Measurements from ENCODE around the gene RFXANK. TPM values are rescaled to one million over a fixed set of nuclear protein-coding genes. Genes with fewer than 3 reads are reported as not detected.
"Not testable (repeated sequence)": the region's sequence is repeated elsewhere in the genome, so short reads cannot be mapped to it uniquely, and the experiment has no call there.

The RFXANK gene
- total RNA-seq, 1 donor from 2014 or later, result 122 TPM

DNA sequence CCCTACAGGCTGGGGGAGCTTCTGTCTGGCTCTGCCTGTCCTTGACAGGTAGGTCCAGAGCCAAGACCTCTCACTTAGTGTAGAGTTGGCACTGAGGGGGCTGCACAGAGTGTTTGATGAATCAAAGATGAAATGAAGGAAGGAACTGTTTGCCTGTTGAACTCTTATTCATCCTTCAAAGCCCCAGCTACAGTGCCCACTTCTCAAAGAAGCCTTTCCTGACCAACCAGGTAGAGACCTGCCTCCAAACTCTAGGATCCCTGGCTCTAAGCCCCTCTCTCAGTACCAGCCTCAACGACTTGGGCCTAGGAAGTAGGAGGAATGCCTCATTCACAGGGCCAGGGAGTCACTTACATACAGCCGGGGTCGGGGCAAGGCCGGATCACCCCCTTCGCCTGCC lies 44.7 kb upstream of the RFXANK start:
- DNase-seq (ENCODE audit: low read depth), result no peak
- H3K4me3 ChIP-seq (ENCODE audit: low read depth, low read length), result no peak overlapping the region
- H3K36me3 ChIP-seq (ENCODE audit: control insufficient read depth, insufficient read depth, low read length), result no peaks in the 10 kb centered on the region
- H3K27me3 ChIP-seq (ENCODE audit: control insufficient read depth, insufficient read depth, low read length), result no peaks in the 10 kb centered on the region
- TF ChIP-seq, protein P1, sequence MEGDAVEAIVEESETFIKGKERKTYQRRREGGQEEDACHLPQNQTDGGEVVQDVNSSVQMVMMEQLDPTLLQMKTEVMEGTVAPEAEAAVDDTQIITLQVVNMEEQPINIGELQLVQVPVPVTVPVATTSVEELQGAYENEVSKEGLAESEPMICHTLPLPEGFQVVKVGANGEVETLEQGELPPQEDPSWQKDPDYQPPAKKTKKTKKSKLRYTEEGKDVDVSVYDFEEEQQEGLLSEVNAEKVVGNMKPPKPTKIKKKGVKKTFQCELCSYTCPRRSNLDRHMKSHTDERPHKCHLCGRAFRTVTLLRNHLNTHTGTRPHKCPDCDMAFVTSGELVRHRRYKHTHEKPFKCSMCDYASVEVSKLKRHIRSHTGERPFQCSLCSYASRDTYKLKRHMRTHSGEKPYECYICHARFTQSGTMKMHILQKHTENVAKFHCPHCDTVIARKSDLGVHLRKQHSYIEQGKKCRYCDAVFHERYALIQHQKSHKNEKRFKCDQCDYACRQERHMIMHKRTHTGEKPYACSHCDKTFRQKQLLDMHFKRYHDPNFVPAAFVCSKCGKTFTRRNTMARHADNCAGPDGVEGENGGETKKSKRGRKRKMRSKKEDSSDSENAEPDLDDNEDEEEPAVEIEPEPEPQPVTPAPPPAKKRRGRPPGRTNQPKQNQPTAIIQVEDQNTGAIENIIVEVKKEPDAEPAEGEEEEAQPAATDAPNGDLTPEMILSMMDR (IDR thresholded peaks at IDR 0.05; ENCODE audit: insufficient read depth, low read length, poor library complexity, severe bottlenecking), result no peak

DNA sequence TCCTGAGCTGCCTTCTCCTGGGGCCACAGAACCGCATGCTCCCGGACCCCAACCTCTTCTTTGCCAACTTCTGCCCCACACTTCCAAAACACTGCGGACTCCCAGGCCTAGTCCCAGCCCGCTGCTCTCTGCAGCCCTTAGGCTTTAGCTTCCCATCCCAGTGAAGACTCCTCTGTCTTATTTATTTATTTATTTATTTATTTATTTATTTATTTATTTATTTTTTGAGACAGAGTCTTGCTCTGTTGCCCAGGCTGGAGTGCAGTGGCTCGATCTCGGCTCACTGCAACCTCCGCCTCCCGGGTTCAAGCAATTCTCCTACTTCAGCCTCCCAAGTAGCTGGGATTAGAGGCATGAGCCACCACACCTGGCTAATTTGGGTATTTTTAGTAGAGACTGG lies 43.6 kb upstream of the RFXANK start:
- not testable (repeated sequence) for H3K36me3 ChIP-seq (ENCODE audit: control insufficient read depth, insufficient read depth, low read length); DNase-seq (ENCODE audit: low read depth); H3K4me3 ChIP-seq (ENCODE audit: low read depth, low read length); H3K27me3 ChIP-seq (ENCODE audit: control insufficient read depth, insufficient read depth, low read length)

DNA sequence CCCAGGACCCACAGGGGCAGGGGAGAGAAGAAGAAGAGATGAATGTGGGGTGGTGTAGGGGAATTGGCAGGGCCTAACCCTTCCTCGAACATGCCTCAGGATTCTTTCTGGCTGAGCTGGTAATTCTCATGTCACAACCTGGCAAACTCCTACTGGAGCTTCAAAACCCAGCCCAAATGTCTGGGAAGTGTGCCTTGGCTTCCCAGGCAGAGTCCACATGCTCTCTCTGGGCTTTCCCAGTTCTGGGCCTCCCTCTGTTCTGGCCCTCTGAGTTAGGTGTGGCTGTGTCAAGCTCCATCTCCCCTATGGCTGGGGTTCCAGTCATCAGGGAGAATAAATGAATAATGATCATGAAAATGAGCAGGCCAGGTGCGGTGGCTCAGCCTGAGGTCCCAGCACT lies 42.6 kb upstream of the RFXANK start:
- no peak overlapping the region for H3K4me3 ChIP-seq (ENCODE audit: low read depth, low read length)
- TF ChIP-seq, protein P1 (IDR thresholded peaks at IDR 0.05; ENCODE audit: insufficient read depth, low read length, poor library complexity, severe bottlenecking), result no peak
- no peaks in the 10 kb centered on the region for H3K27me3 ChIP-seq (ENCODE audit: control insufficient read depth, insufficient read depth, low read length)
- H3K36me3 ChIP-seq (ENCODE audit: control insufficient read depth, insufficient read depth, low read length), result no peaks in the 10 kb centered on the region
- no peak for DNase-seq (ENCODE audit: low read depth)

DNA sequence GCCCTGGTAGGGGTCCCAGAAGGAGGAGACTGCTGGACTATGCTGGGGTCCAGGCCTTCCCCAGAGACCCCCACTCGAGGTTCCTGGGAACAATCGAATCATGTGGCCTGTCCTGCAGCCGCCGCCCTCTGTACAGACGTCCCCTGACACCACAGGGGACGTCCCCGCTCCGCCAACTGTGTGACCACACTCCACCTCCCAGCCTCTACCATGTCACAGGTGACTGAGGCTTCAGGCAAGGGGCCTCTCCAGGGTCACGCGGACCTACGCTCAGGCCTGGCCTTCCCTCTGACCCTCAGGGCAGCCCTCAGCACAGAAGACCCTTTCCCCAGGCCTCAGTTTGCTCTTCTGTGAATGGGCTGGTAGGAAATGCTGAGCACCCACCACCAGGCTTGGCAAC lies 40.6 kb upstream of the RFXANK start:
- TF ChIP-seq, protein P1 (IDR thresholded peaks at IDR 0.05; ENCODE audit: insufficient read depth, low read length, poor library complexity, severe bottlenecking), result no peak
- DNase-seq (ENCODE audit: low read depth), result no peak
- Histone ChIP-seq H3K4me3 (ENCODE audit: low read depth, low read length) (no peak overlapping the region), H3K36me3 (ENCODE audit: control insufficient read depth, insufficient read depth, low read length) (no peaks in the 10 kb centered on the region), H3K27me3 (ENCODE audit: control insufficient read depth, insufficient read depth, low read length) (no peaks in the 10 kb centered on the region)

DNA sequence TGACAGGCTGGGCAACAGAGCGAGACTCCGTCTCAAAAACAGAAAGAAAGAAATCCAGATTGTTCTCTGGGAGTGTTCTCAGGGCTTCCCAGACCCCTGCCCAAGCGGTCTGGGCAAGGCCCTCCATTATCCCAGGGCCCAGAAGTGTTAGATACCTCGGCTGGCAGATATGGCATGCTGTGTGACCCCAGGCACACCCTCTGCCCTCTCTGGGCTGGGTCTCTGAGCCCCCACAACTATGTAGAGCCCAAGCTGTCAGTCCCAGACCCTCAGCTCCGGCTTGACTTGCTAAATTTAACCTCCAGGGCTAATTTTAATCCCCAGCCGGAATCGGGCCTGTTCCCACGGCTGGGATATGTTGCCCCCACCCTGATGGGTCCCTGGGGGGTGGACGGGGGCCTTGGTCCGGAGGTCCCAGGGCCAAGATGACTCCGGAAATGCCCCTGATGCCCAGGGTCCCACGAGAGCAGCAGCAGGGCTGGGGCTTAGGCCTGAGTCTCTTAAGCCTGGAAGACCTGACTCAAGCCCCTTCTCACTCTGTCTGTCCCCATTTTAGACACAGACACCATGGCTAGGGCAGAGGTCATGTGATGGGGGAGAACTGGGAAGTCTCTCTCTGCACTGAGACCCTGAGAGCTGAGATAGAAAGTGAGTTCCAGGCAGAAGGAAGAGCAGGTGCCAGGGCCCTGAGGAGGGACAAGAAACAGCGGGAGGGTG lies 39.2 kb upstream of the RFXANK start:
- no peak for DNase-seq (ENCODE audit: low read depth)
- no peaks in the 10 kb centered on the region for H3K36me3 ChIP-seq (ENCODE audit: control insufficient read depth, insufficient read depth, low read length)
- no peaks in the 10 kb centered on the region for H3K27me3 ChIP-seq (ENCODE audit: control insufficient read depth, insufficient read depth, low read length)
- TF ChIP-seq, protein P1 (IDR thresholded peaks at IDR 0.05; ENCODE audit: insufficient read depth, low read length, poor library complexity, severe bottlenecking), result no peak
- no peak overlapping the region for H3K4me3 ChIP-seq (ENCODE audit: low read depth, low read length)

DNA sequence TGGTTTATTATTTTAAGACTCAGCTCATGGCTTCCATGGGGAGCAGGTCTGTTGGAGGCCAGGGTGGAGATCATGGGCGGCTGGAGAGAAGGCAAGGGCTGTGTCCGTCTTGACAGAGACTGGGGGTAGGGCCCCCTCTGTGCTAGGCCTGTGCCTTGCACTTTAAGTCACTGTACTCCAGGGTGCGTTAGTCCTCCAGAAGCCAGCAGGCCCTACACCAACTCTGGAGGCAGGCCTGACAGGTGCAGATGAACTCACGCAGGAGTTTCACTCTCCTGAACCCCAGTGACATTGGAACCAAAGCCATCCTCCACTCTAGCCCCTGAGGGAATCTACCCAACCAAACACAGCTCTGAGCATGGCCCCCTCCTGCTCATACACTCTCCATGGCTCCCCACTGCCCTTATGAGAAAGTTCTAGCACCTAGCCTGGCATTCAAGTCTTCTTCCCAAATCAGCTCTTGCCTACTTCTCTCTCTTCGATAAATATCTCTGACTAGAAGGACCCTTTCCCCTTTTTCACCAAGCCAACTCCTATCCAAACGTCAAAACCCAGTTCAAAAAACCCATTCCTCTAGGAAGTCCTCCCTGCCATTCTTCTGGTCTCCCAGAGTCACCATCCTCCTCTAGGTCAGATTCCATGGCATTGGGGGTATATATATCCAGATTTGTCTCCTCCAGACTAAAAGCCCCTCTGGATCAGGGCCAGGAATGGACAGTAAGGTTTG lies 37.1 kb upstream of the RFXANK start:
- no peaks in the 10 kb centered on the region for H3K27me3 ChIP-seq (ENCODE audit: control insufficient read depth, insufficient read depth, low read length)
- H3K36me3 ChIP-seq (ENCODE audit: control insufficient read depth, insufficient read depth, low read length), result no peaks in the 10 kb centered on the region
- no peak for DNase-seq (ENCODE audit: low read depth)
- H3K4me3 ChIP-seq (ENCODE audit: low read depth, low read length), result no peak overlapping the region
- TF ChIP-seq, protein P1 (IDR thresholded peaks at IDR 0.05; ENCODE audit: insufficient read depth, low read length, poor library complexity, severe bottlenecking), result no peak

Data from kidney epithelial cell (primary cell).